Measurements from ENCODE around the gene PRPF19. TPM values are rescaled to one million over a fixed set of nuclear protein-coding genes. Genes with fewer than 3 reads are reported as not detected.

PRPF19 gene
- polyA plus RNA-seq, 1 donor (not counting 4 experiments of a cell fraction or from before 2014, with no cell fraction given): 35.4 TPM

DNA sequence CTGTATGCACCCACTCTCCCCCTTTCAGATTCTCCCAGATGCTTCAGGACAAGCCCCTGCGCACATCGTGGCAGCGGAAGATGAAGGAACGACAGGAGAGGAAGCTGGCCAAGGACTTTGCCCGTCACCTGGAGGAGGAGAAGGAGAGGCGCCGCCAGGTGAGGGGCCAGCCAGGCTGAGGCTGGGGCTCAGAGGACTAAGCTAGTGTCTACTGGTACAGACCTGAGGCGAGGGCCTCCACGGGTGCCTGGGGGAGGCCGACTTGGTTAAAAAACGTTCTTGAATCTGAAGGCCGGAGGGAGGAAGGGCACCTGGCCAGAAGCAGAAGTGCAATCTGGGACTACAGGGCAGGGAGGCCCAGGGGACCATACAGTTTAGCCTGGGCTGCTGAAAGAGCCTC, 58.5 kb downstream of the PRPF19 start:
- FAIRE-seq (no peak), DNase-seq (ENCODE audit: low read depth, low spot score) (no peak)
- peaks cover 21% of the 10 kb centered on the region for H3K4me1 ChIP-seq (ENCODE audit: control insufficient read depth, extremely low read depth, insufficient read depth, low read length)
- no peaks in the 10 kb centered on the region for H3K27me3 ChIP-seq (ENCODE audit: control insufficient read depth, extremely low read depth, insufficient read depth, low read length)
- peaks cover 25 to 43% of the 10 kb centered on the region in 2 experiments for H3K36me3 ChIP-seq (ENCODE audit: control insufficient read depth in 2 of 2, extremely low read depth in 1 of 2, insufficient read depth in 2 of 2, low read length in 2 of 2)
- dilution Hi-C loops (cut with MboI; ENCODE audit: extremely low pct_ligation_motif_present, low sequenced_read_pairs): no loop called here
- H3K9me3 ChIP-seq (ENCODE audit: control insufficient read depth, low read depth, low read length): no peaks in the 10 kb centered on the region
- no peak overlapping the region for H3K9ac ChIP-seq (ENCODE audit: control insufficient read depth, extremely low read depth, insufficient read depth, low read length)
- H3K4me2 ChIP-seq (ENCODE audit: control insufficient read depth, extremely low read depth, insufficient read depth, low read depth, low read length): no peak overlapping the region
- no peaks in the 10 kb centered on the region for H3K9me1 ChIP-seq (ENCODE audit: control insufficient read depth, extremely low read depth, insufficient read depth, low read length)
- TF ChIP-seq EZH2 (IDR thresholded peaks at IDR 0.05; ENCODE audit: low read length): no peak
- TF ChIP-seq, protein P1, sequence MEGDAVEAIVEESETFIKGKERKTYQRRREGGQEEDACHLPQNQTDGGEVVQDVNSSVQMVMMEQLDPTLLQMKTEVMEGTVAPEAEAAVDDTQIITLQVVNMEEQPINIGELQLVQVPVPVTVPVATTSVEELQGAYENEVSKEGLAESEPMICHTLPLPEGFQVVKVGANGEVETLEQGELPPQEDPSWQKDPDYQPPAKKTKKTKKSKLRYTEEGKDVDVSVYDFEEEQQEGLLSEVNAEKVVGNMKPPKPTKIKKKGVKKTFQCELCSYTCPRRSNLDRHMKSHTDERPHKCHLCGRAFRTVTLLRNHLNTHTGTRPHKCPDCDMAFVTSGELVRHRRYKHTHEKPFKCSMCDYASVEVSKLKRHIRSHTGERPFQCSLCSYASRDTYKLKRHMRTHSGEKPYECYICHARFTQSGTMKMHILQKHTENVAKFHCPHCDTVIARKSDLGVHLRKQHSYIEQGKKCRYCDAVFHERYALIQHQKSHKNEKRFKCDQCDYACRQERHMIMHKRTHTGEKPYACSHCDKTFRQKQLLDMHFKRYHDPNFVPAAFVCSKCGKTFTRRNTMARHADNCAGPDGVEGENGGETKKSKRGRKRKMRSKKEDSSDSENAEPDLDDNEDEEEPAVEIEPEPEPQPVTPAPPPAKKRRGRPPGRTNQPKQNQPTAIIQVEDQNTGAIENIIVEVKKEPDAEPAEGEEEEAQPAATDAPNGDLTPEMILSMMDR (optimal IDR thresholded peaks at IDR 0.05 in 1 of 3, IDR thresholded peaks at IDR 0.05 in 1 of 3, conservative IDR thresholded peaks at IDR 0.05 in 1 of 3; ENCODE audit: extremely low read depth in 1 of 3, insufficient read depth in 2 of 3, low read length in 3 of 3): no peak
- H2AFZ ChIP-seq (ENCODE audit: control insufficient read depth, low read length): no peak overlapping the region
- H4K20me1 ChIP-seq (ENCODE audit: control insufficient read depth, extremely low read depth, insufficient read depth, low read length): peaks cover 8% of the 10 kb centered on the region
- peaks cover 34% of the 10 kb centered on the region for H3K79me2 ChIP-seq (ENCODE audit: control insufficient read depth, insufficient read depth, low read length)
- H3K27ac ChIP-seq (ENCODE audit: control insufficient read depth, insufficient read depth, low read length): no peak overlapping the region
- H3K4me3 ChIP-seq (ENCODE audit: control insufficient read depth in 2 of 3, extremely low read depth in 1 of 3, insufficient read depth in 2 of 3, low read depth in 1 of 3, low read length in 3 of 3): no peak overlapping the region

DNA sequence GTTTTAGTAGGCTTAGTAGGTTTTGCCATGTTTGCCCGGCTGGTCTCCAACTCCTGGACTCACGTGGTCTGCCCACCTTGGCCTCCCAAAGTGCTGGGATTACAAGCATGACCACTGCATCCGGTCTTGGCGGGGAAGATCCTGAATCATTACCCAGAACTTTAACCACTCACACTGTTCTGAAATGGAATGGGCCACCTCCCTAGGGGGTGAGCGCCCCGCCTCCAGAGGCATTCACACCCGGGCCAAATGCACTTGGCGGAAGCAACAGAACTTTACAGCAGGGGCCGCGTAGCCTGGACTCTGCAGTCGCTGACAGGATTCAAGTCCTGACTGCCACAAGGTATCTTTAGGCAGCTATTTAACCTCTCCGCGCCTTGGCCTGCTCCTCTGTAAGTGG, 59.1 kb downstream of the PRPF19 start:
- H3K36me3 ChIP-seq (ENCODE audit: control insufficient read depth in 2 of 2, extremely low read depth in 1 of 2, insufficient read depth in 2 of 2, low read length in 2 of 2): peaks cover 25 to 43% of the 10 kb centered on the region in 2 experiments
- no peak overlapping the region for H3K4me3 ChIP-seq (ENCODE audit: control insufficient read depth in 2 of 3, extremely low read depth in 1 of 3, insufficient read depth in 2 of 3, low read depth in 1 of 3, low read length in 3 of 3)
- peaks cover 8% of the 10 kb centered on the region for H4K20me1 ChIP-seq (ENCODE audit: control insufficient read depth, extremely low read depth, insufficient read depth, low read length)
- DNase-seq (ENCODE audit: low read depth, low spot score) (no peak), FAIRE-seq (no peak)
- no peaks in the 10 kb centered on the region for H3K9me1 ChIP-seq (ENCODE audit: control insufficient read depth, extremely low read depth, insufficient read depth, low read length)
- peaks cover 21% of the 10 kb centered on the region for H3K4me1 ChIP-seq (ENCODE audit: control insufficient read depth, extremely low read depth, insufficient read depth, low read length)
- H3K79me2 ChIP-seq (ENCODE audit: control insufficient read depth, insufficient read depth, low read length): peaks cover 41% of the 10 kb centered on the region
- no peak overlapping the region for H2AFZ ChIP-seq (ENCODE audit: control insufficient read depth, low read length)
- dilution Hi-C loops (cut with MboI; ENCODE audit: extremely low pct_ligation_motif_present, low sequenced_read_pairs): no loop called here
- TF ChIP-seq, protein P1 (optimal IDR thresholded peaks at IDR 0.05 in 1 of 3, IDR thresholded peaks at IDR 0.05 in 1 of 3, conservative IDR thresholded peaks at IDR 0.05 in 1 of 3; ENCODE audit: extremely low read depth in 1 of 3, insufficient read depth in 2 of 3, low read length in 3 of 3): no peak
- H3K9ac ChIP-seq (ENCODE audit: control insufficient read depth, extremely low read depth, insufficient read depth, low read length): no peak overlapping the region
- no peaks in the 10 kb centered on the region for H3K27me3 ChIP-seq (ENCODE audit: control insufficient read depth, extremely low read depth, insufficient read depth, low read length)
- H3K9me3 ChIP-seq (ENCODE audit: control insufficient read depth, low read depth, low read length): no peaks in the 10 kb centered on the region
- no peak overlapping the region for H3K4me2 ChIP-seq (ENCODE audit: control insufficient read depth, extremely low read depth, insufficient read depth, low read depth, low read length)
- H3K27ac ChIP-seq (ENCODE audit: control insufficient read depth, insufficient read depth, low read length): no peak overlapping the region
